AG04449 (cell line): ENCODE results near the gene RPGRIP1L.

Experiments used
- CTCF ChIA-PET: fragments of 350-600 bp; formaldehyde crosslinking; extraction: SDS; loops from one replicate; lab custom pipeline; 2021; ENCODE audit warnings: antibody characterized with exemption; lab: Yijun Ruan, JAX
- POLR2A ChIA-PET: fragments of 400-600, 350-600 bp; formaldehyde crosslinking; extraction: SDS; loops from one replicate; lab custom pipeline; 2020; ENCODE audit warnings: antibody characterized with exemption, inconsistent platforms; lab: Yijun Ruan, JAX
- DNase-seq: peaks from one replicate; pipeline ENCODE4 v3.0.0-alpha.2; 2010; ENCODE audit warnings: low read depth, low spot score
- H3K4me3 ChIP-seq: 2 replicates; pipeline ENCODE4 v1.5.1; 2011; ENCODE audit warnings: low read depth, mild to moderate bottlenecking, control low read depth, low read length
- CTCF ChIP-seq: IDR thresholded peaks from one replicate; pipeline ENCODE4 v1.5.1; 2011; ENCODE audit warnings: mild to moderate bottlenecking, moderate library complexity, low read length, control low read depth, inconsistent platforms; ENCODE audit not compliant: insufficient read depth; ENCODE audit errors: missing control alignments

RPGRIP1L gene

DNA sequence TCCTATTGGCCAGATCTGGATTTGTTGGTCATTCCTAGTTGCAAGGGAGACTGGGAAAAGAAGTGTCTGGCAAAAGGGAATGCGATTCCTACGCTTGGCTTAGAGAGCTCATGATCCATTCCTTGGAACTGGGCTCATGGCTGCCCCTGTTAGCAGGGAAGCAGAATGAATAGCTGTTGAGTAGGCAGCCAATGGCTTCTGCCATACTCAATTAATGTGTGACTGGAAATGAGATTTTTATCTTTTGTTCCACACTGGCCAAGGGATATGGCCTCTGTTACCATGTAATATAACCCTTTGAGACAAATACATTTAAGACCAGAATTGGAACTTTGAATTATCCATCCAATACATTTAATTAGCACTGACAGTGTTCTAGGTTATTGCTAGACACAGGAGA, 31.2 kb upstream of the RPGRIP1L start:
- DNase-seq, result no peak
- TF ChIP-seq CTCF, result no peak
- POLR2A ChIA-PET, result no interaction called here
- CTCF ChIA-PET, result interaction anchor here (0.8 to 1.5 kb wide), 3 partner anchors 9 to 21 kb away, joined by 3 read pairs; no protein-coding TSS in a partner anchor
- no peak overlapping the region for H3K4me3 ChIP-seq

DNA sequence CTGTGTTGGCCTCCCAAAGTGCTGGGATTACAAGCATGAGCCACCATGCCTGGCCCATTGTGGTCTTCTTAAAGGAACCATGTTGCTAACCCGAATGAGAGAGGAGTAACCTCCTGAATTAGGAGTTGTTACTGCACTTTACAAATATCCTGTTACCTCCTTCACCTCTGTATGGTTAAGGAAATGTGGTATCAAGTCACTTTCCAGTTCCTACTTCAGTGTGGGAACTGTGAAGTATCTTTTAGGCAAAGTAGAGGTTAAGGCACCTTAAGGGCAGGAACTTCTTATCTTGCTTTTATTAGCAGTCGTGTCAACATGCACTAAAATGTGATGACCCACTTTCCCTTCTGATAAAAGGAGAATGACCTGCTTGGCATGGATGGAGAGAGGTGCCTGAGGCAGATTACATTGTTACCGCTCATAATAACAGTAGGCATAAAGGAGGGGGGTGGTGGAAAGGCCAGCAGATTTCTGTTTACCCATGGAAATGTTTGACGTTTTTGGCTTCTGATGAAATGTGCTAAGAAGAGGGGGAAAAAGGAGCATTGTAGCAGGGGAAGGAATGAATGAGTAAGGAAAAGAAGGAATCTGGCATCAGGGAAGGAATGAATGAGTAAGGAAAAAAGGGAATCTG, 28.8 kb upstream of the RPGRIP1L start:
- POLR2A ChIA-PET, result no interaction called here
- CTCF ChIA-PET, result interaction anchor here (4.9 kb wide), 1 partner anchor 11 kb away, joined by 44 read pairs; no protein-coding TSS in a partner anchor
- no peak for TF ChIP-seq CTCF
- H3K4me3 ChIP-seq, result no peak overlapping the region
- DNase-seq, result no peak

GRCh38 chr16:53730693-53731092, 27.0 kb upstream of the RPGRIP1L start:
- no peak for TF ChIP-seq CTCF
- CTCF ChIA-PET, result interaction anchor here (4.9 kb wide), 1 partner anchor 12 kb away, joined by 44 read pairs; no protein-coding TSS in a partner anchor

DNA sequence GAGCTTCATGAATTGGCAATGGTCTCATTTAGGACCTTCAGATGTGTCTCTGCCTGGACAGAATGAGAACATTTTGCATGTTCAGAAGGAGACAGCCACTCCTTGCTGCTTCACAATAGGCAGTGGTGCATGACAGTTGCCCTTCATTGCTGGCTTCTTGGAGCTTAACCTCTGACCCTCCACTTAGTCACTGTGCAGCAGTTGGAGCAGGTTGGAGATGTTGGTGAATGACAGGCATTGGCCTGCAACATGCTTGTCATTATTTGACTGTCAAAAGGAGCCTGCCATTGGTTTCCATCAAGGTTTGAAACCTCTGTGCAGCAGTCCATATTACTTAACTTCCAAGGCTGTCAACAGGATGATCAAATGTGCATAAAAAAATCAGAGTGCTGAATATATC, 23.0 kb upstream of the RPGRIP1L start:
- no peak overlapping the region for H3K4me3 ChIP-seq
- ChIA-PET POLR2A (no interaction called here), CTCF (interaction anchor here (2.1 kb wide), 1 partner anchor 16 kb away, joined by 5 read pairs; no protein-coding TSS in a partner anchor)
- TF ChIP-seq CTCF, result no peak
- DNase-seq, result no peak

More at GRCh38 chr16:53730693-53731092, 27.0 kb upstream of the RPGRIP1L start:
- POLR2A ChIA-PET, result no interaction called here
- no peak overlapping the region for H3K4me3 ChIP-seq
- DNase-seq, result no peak

- DNase-seq, result no peak
- no peak overlapping the region for H3K4me3 ChIP-seq
- no peak for TF ChIP-seq CTCF
- ChIA-PET CTCF (no interaction called here), POLR2A (no interaction called here)
These were observed 17.4 kb upstream of the RPGRIP1L start for GRCh38 chr16:53721017-53721416.

- CTCF ChIA-PET, result no interaction called here
- DNase-seq, result no peak
- POLR2A ChIA-PET, result no interaction called here
- H3K4me3 ChIP-seq, result no peak overlapping the region
- no peak for TF ChIP-seq CTCF
These were observed 13.9 kb upstream of the RPGRIP1L start for GRCh38 chr16:53717577-53717976.
